Hematopoietic multipotent progenitor cell treated with erythropoietin and hydrocortisone succinate and interleukin-3 and kit ligand, for 4 days (in vitro differentiated cells): ENCODE results near the gene SLC26A1.
"Not testable (repeated sequence)": the region's sequence is repeated elsewhere in the genome, so short reads cannot be mapped to it uniquely, and the experiment has no call there.

Source experiments
- DNase-seq: peaks from one replicate; pipeline ENCODE4 v3.0.0-alpha.2; 2015

Gene SLC26A1

GRCh38 chr4:951594-952468 lies 41.4 kb downstream of the SLC26A1 start:
- no peak for DNase-seq

- DNase-seq = no peak
Measured at GRCh38 chr4:951186-951585, 42.0 kb downstream of the SLC26A1 start.

DNA sequence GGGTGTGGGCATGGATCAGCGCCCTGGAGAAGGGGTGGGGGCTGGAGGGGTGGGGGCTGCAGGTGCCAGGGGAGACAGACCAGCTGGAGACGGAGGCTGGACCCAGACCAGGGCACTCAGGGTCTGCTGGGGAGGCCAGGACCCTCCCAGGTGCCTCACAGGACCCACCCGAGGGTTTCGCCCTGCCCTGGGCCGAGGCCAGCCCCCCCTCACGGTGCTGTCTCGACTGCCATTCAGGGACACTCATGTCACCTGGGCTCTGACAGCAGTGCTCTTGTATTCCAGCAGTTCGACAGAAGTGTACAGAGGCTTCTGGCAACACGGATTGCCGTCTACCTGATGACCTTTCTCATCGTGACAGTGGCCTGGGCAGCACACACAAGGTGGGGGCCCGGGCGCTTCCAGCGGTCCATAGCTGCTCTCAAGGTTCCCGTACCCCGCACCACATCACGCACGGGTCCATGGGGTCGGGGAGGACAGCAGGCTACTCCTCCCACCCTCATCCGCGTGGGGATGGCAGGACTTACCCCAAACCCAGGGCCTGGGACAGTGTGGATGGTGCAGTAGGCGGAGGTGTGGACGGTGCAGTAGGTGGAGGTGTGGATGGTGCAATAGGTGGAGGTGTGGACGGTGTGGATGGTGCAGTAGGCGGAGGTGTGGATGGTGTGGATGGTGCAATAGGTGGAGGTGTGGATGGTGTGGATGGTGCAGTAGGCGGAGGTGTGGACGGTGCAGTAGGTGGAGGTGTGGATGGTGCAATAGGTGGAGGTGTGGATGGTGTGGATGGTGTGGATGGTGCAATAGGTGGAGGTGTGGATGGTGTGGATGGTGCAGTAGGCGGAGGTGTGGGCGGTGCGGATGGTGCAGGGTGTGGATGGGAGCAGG lies 42.8 kb downstream of the SLC26A1 start:
- no peak for DNase-seq

DNA sequence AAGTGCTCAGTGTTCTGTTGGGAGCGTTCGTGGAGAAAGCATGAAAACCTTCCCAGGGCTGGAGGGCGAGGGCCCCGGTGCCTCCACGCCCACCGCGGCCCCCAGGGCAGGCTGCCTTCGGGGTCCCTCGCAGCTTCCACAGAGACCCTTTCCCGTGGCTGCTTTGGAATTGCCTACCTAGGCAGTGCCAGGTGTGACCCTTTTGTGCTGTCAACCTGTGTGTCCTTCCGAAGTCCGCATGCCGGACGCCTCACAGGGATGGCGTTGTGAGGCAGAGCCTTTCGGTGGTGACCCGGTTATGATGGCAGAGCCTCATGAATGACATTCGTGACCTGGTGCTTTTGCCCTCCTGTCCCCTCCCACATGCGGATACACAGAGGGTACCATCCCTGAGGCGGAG lies 43.5 kb downstream of the SLC26A1 start:
- DNase-seq = no peak

- no peak for DNase-seq
Measured at GRCh38 chr4:948936-949300, 44.3 kb downstream of the SLC26A1 start.

DNA sequence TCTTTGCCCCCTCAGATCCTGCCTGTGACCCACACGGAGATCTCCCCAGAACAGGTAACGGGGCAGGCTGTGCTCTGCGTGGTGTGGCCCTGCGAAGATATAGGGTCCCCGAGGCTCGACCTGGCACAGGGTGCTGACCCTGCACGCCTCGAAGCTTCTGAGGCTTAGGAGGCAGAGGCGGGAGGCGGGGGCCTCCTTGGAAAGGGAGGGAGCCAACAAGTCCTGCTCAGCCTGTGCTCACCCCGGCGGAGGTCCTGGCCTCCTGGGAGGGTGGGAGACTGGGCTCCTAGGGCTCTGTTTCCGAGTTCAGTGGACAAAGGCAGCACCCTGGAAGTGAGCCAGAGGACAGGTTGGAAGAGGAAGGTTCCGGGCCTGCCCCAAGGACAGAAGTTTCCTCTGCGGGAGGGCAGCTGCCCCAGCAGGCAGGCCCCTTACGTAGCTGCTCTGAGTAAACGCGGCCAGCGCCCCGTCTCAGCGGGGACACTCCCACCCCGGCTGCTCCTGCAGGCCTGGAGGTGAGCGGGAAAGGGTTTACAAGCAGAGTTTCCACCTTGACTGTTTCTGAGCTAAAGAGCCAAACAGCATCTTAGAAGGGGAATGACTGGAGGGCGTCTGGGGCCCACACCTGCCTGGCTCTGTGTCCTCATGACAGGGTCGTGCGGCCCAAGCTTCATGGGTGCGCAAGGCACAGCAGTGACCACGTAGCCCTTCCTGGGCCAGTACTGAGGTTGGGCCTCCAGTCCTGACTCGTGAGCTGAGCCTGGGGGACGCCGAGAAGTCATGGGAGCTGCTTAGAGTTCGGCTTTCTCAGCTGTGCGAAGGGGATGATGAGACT lies 44.9 kb downstream of the SLC26A1 start:
- no peak for DNase-seq

DNA sequence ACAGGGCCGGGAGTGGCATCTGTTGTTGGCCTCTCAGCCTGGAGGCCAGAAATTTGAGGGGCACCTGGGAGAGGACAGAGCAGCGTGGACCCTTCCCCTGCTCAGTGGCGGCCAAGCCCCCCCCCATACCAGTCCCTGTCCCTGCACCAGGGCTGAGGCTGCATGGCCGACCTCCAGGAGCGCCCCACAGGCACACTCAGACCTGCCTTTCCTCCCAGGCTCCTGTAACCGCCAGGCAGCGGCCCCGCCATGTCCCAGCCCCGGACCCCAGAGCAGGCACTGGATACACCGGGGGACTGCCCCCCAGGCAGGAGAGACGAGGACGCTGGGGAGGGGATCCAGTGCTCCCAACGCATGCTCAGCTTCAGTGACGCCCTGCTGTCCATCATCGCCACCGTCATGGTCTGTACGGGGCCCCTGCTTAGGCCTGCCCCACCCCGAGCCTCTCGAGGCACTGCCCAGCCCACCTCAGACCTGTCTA lies 45.7 kb downstream of the SLC26A1 start:
- DNase-seq = no peak

GRCh38 chr4:946517-947471 lies 46.4 kb downstream of the SLC26A1 start:
- DNase-seq = no peak

GRCh38 chr4:946103-946450 lies 47.1 kb downstream of the SLC26A1 start:
- no peak for DNase-seq

- no peak for DNase-seq
Measured at GRCh38 chr4:945274-946102, 47.7 kb downstream of the SLC26A1 start.

DNA sequence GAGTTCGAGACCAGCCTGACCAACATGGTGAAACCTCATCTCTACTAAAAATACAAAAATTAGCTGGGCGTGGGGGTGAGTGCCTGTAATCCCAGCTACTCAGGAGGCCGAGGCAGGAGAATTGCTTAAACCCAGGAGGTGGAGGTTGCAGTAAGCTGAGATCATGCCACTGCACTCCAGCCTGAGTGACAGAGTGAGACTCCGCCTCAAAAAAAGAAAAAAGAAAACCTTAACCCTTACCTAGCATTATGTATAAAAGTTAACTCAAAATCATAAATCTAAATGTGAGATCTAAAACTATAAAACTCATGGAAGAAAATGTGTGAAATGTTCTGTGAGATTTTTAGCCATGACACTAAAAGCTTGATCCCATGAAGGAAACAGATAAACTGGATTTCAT lies 53.7 kb downstream of the SLC26A1 start:
- not testable (repeated sequence) for DNase-seq
